ENCODE measurements around the gene TCF23. TPM values are rescaled to one million over a fixed set of nuclear protein-coding genes. Genes with fewer than 3 reads are reported as not detected.
"Not testable (repeated sequence)": the region's sequence is repeated elsewhere in the genome, so short reads cannot be mapped to it uniquely, and the experiment has no call there.

Gene TCF23
- total RNA-seq, 2 experiments from 2014 or later, result 0.02 TPM; not detected in 1

- Mint-ChIP-seq H3K27me3 (peaks cover 2% of the 10 kb centered on the region), H3K27ac (no peak overlapping the region), H3K4me1 (no peaks in the 10 kb centered on the region), H3K36me3 (ENCODE audit: low read depth) (no peaks in the 10 kb centered on the region), H3K4me3 (no peak overlapping the region), H3K9me3 (ENCODE audit: low read depth) (no peaks in the 10 kb centered on the region)
- intact Hi-C loops (cut with DNase I, micrococcal nuclease), result loop anchor here in 1 of 2 experiments (5.0 kb wide), 2 partner anchors 97 to 232 kb away; no protein-coding TSS in a partner anchor
- ChIA-PET POLR2A (interaction anchor here (0.5 kb wide), 1 partner anchor 107 kb away, joined by 5 read pairs; no protein-coding TSS in a partner anchor), CTCF (no interaction called here)
- ATAC-seq (no peak), DNase-seq (no peak)
Measured at GRCh38 chr2:27194538-27195354, 45.9 kb downstream of the TCF23 start.

GRCh38 chr2:27195799-27196198 lies 47.0 kb downstream of the TCF23 start:
- H3K9me3 Mint-ChIP-seq (ENCODE audit: low read depth); DNase-seq; H3K27me3 Mint-ChIP-seq; CTCF ChIA-PET; H3K4me3 Mint-ChIP-seq; intact Hi-C loops (cut with DNase I, micrococcal nuclease); H3K27ac Mint-ChIP-seq; ATAC-seq; POLR2A ChIA-PET; H3K4me1 Mint-ChIP-seq; H3K36me3 Mint-ChIP-seq (ENCODE audit: low read depth): not testable (repeated sequence)

GRCh38 chr2:27198068-27198467 lies 49.3 kb downstream of the TCF23 start:
- H3K4me1 Mint-ChIP-seq; ATAC-seq; H3K9me3 Mint-ChIP-seq (ENCODE audit: low read depth); H3K4me3 Mint-ChIP-seq; H3K27me3 Mint-ChIP-seq; DNase-seq; CTCF ChIA-PET; intact Hi-C loops (cut with DNase I, micrococcal nuclease); H3K36me3 Mint-ChIP-seq (ENCODE audit: low read depth); H3K27ac Mint-ChIP-seq: not testable (repeated sequence)
- POLR2A ChIA-PET, result interaction anchor here (0.7 kb wide), 1 partner anchor 166 kb away, joined by 3 read pairs; no protein-coding TSS in a partner anchor

GRCh38 chr2:27198627-27199026 lies 49.8 kb downstream of the TCF23 start:
- POLR2A ChIA-PET, result no interaction called here
- intact Hi-C loops (cut with DNase I, micrococcal nuclease), result no loop called here
- CTCF ChIA-PET, result no interaction called here
- no peaks in the 10 kb centered on the region for H3K4me1 Mint-ChIP-seq
- H3K9me3 Mint-ChIP-seq (ENCODE audit: low read depth), result no peaks in the 10 kb centered on the region
- ATAC-seq (no peak), DNase-seq (no peak)
- no peak overlapping the region for H3K4me3 Mint-ChIP-seq
- H3K36me3 Mint-ChIP-seq (ENCODE audit: low read depth), result peaks cover 4% of the 10 kb centered on the region
- no peak overlapping the region for H3K27ac Mint-ChIP-seq
- H3K27me3 Mint-ChIP-seq, result peaks cover 2% of the 10 kb centered on the region

GRCh38 chr2:27199241-27199640 lies 50.4 kb downstream of the TCF23 start:
- H3K27ac Mint-ChIP-seq, result no peak overlapping the region
- H3K9me3 Mint-ChIP-seq (ENCODE audit: low read depth), result no peaks in the 10 kb centered on the region
- ChIA-PET POLR2A (no interaction called here), CTCF (interaction anchor here (0.6 kb wide), 1 partner anchor 182 kb away, joined by 3 read pairs; no protein-coding TSS in a partner anchor)
- DNase-seq (no peak), ATAC-seq (no peak)
- peaks cover 4% of the 10 kb centered on the region for H3K36me3 Mint-ChIP-seq (ENCODE audit: low read depth)
- peaks cover 2% of the 10 kb centered on the region for H3K27me3 Mint-ChIP-seq
- intact Hi-C loops (cut with DNase I, micrococcal nuclease), result no loop called here
- no peaks in the 10 kb centered on the region for H3K4me1 Mint-ChIP-seq
- no peak overlapping the region for H3K4me3 Mint-ChIP-seq

GRCh38 chr2:27201675-27202074 lies 52.9 kb downstream of the TCF23 start:
- intact Hi-C loops (cut with DNase I, micrococcal nuclease), result no loop called here
- no peak overlapping the region for H3K4me3 Mint-ChIP-seq
- CTCF ChIA-PET, result no interaction called here
- H3K9me3 Mint-ChIP-seq (ENCODE audit: low read depth), result no peaks in the 10 kb centered on the region
- POLR2A ChIA-PET, result no interaction called here
- no peaks in the 10 kb centered on the region for H3K4me1 Mint-ChIP-seq
- ATAC-seq (no peak), DNase-seq (no peak)
- H3K27me3 Mint-ChIP-seq, result no peaks in the 10 kb centered on the region
- peaks cover 20% of the 10 kb centered on the region for H3K36me3 Mint-ChIP-seq (ENCODE audit: low read depth)
- H3K27ac Mint-ChIP-seq, result no peak overlapping the region

- Mint-ChIP-seq H3K9me3 (ENCODE audit: low read depth) (no peaks in the 10 kb centered on the region), H3K27ac (no peak overlapping the region), H3K36me3 (ENCODE audit: low read depth) (peaks cover 29% of the 10 kb centered on the region), H3K27me3 (no peaks in the 10 kb centered on the region), H3K4me1 (no peaks in the 10 kb centered on the region), H3K4me3 (no peak overlapping the region)
- CTCF ChIA-PET, result interaction anchor here (1.0 kb wide), 1 partner anchor 241 kb away, joined by 3 read pairs; no protein-coding TSS in a partner anchor
- DNase-seq (no peak), ATAC-seq (no peak)
- POLR2A ChIA-PET, result no interaction called here
- intact Hi-C loops (cut with DNase I, micrococcal nuclease), result no loop called here
Measured at GRCh38 chr2:27202854-27203253, 54.0 kb downstream of the TCF23 start.

GRCh38 chr2:27203741-27204140 lies 54.9 kb downstream of the TCF23 start:
- Mint-ChIP-seq H3K4me3 (no peak overlapping the region), H3K9me3 (ENCODE audit: low read depth) (no peaks in the 10 kb centered on the region), H3K36me3 (ENCODE audit: low read depth) (peaks cover 29% of the 10 kb centered on the region), H3K27me3 (no peaks in the 10 kb centered on the region), H3K4me1 (peaks cover 4% of the 10 kb centered on the region), H3K27ac (no peak overlapping the region)
- intact Hi-C loops (cut with DNase I, micrococcal nuclease), result no loop called here
- POLR2A ChIA-PET, result interaction anchor here (0.5 kb wide), 1 partner anchor 76 kb away, joined by 5 read pairs; no protein-coding TSS in a partner anchor
- no peak for DNase-seq
- no peak for ATAC-seq
- CTCF ChIA-PET, result interaction anchor here (1.0 kb wide), 1 partner anchor 242 kb away, joined by 3 read pairs; no protein-coding TSS in a partner anchor

- H3K27ac Mint-ChIP-seq, result no peak overlapping the region
- CTCF ChIA-PET, result no interaction called here
- intact Hi-C loops (cut with DNase I, micrococcal nuclease), result no loop called here
Measured at GRCh38 chr2:27204566-27204965, 55.8 kb downstream of the TCF23 start.

GRCh38 chr2:27205206-27205605 lies 56.4 kb downstream of the TCF23 start:
- Mint-ChIP-seq H3K27me3 (no peaks in the 10 kb centered on the region), H3K27ac (no peak overlapping the region), H3K9me3 (ENCODE audit: low read depth) (no peaks in the 10 kb centered on the region), H3K4me1 (peaks cover 14% of the 10 kb centered on the region), H3K36me3 (ENCODE audit: low read depth) (peaks cover 35% of the 10 kb centered on the region), H3K4me3 (no peak overlapping the region)
- ChIA-PET POLR2A (no interaction called here), CTCF (interaction anchor here (0.6 kb wide), 1 partner anchor 119 kb away, joined by 3 read pairs; no protein-coding TSS in a partner anchor)
- DNase-seq (no peak), ATAC-seq (no peak)
- intact Hi-C loops (cut with DNase I, micrococcal nuclease), result no loop called here

More at GRCh38 chr2:27204566-27204965, 55.8 kb downstream of the TCF23 start:
- DNase-seq (no peak), ATAC-seq (no peak)
- Mint-ChIP-seq H3K4me1 (peaks cover 7% of the 10 kb centered on the region), H3K36me3 (ENCODE audit: low read depth) (peaks cover 31% of the 10 kb centered on the region), H3K4me3 (no peak overlapping the region), H3K27me3 (no peaks in the 10 kb centered on the region), H3K9me3 (ENCODE audit: low read depth) (no peaks in the 10 kb centered on the region)
- POLR2A ChIA-PET, result no interaction called here

- H3K36me3 Mint-ChIP-seq (ENCODE audit: low read depth), result peaks cover 35% of the 10 kb centered on the region
- H3K9me3 Mint-ChIP-seq (ENCODE audit: low read depth), result no peaks in the 10 kb centered on the region
- ChIA-PET POLR2A (interaction anchor here (0.6 kb wide), 1 partner anchor 13 kb away, joined by 4 read pairs; no protein-coding TSS in a partner anchor), CTCF (no interaction called here)
- no peaks in the 10 kb centered on the region for H3K27me3 Mint-ChIP-seq
- no peak overlapping the region for H3K4me3 Mint-ChIP-seq
- H3K4me1 Mint-ChIP-seq, result peaks cover 18% of the 10 kb centered on the region
- ATAC-seq (no peak), DNase-seq (no peak)
- H3K27ac Mint-ChIP-seq, result no peak overlapping the region
- intact Hi-C loops (cut with DNase I, micrococcal nuclease), result no loop called here
Measured at GRCh38 chr2:27206346-27206745, 57.5 kb downstream of the TCF23 start.

Data from activated CD4-positive, alpha-beta T cell treated with anti-CD3 and anti-CD28 coated beads for 36 hours (primary cell).